ENCODE results near the gene CD46.
"Not testable (repeated sequence)": the region's sequence is repeated elsewhere in the genome, so short reads cannot be mapped to it uniquely, and the experiment has no call there.

CD46 gene
- total RNA-seq = 154 to 179 (median 170) reads per million in 3 donors

GRCh38 chr1:207751790-207752455 is at the start of gene CD46:
Gene CD46 (plus strand): TSS chr1:207752054. CDS start chr1:207752213, 159 bp downstream.
- DNase-seq = peak; percentile 86 to 91 (median 89)

GRCh38 chr1:207702317-207702716 is 49.5 kb upstream of the CD46 start:
- H3K27ac ChIP-seq (ENCODE audit: insufficient read depth, low read length, poor library complexity, severe bottlenecking) = no peak overlapping the region
- no peaks in the 10 kb centered on the region for H3K4me1 ChIP-seq (ENCODE audit: control insufficient read depth, insufficient read depth, low read length, poor library complexity, severe bottlenecking)
- no peak overlapping the region for H3K4me3 ChIP-seq (ENCODE audit: insufficient read depth, low read depth, low read length, poor library complexity, severe bottlenecking)
- DNase-seq = no peak
- no peaks in the 10 kb centered on the region for H3K36me3 ChIP-seq (ENCODE audit: control insufficient read depth, insufficient read depth, low read length)
- no peaks in the 10 kb centered on the region for H3K27me3 ChIP-seq (replicated peaks; ENCODE audit: control insufficient read depth, insufficient read depth, low read length, poor library complexity, severe bottlenecking)
- no peaks in the 10 kb centered on the region for H3K9me3 ChIP-seq (ENCODE audit: control insufficient read depth, low read length)

More at GRCh38 chr1:207751790-207752455, at the start of gene CD46:
- H3K4me3 ChIP-seq (ENCODE audit: insufficient read depth, low read depth, low read length, poor library complexity, severe bottlenecking) = peak within 1 kb of the TSS; percentile 94
- H3K4me1 ChIP-seq (ENCODE audit: control insufficient read depth, insufficient read depth, low read length, poor library complexity, severe bottlenecking) = peaks cover 25% of the 10 kb centered on the region
- H3K9me3 ChIP-seq (ENCODE audit: control insufficient read depth, low read length) = no peaks in the 10 kb centered on the region
- no peaks in the 10 kb centered on the region for H3K27me3 ChIP-seq (replicated peaks; ENCODE audit: control insufficient read depth, insufficient read depth, low read length, poor library complexity, severe bottlenecking)
- H3K36me3 ChIP-seq (ENCODE audit: control insufficient read depth, insufficient read depth, low read length) = no peaks in the 10 kb centered on the region
- peak within 1 kb of the TSS; percentile 85 for H3K27ac ChIP-seq (ENCODE audit: insufficient read depth, low read length, poor library complexity, severe bottlenecking)

DNA sequence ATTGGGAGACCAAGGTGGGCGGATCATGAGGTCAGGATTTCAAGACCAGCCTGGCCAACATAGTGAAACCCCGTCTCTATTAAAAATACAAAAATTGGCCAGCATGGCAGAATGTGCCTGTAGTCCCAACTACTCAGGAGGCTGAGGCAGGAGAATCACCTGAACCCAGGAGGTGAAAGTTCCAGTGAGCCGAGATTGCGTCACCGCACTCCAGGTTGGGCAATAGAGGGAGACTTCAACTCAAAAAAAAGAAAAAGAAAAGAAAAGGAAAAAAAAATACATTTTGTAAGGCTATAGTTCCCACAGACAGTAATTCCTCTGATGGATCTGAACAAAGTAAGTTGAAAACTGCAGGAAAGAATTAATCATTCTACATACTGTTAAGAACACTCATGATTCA is 48.1 kb upstream of the CD46 start:
- Histone ChIP-seq H3K27me3 (replicated peaks; ENCODE audit: control insufficient read depth, insufficient read depth, low read length, poor library complexity, severe bottlenecking) (no peaks in the 10 kb centered on the region), H3K27ac (ENCODE audit: insufficient read depth, low read length, poor library complexity, severe bottlenecking) (no peak overlapping the region), H3K36me3 (ENCODE audit: control insufficient read depth, insufficient read depth, low read length) (no peaks in the 10 kb centered on the region), H3K4me1 (ENCODE audit: control insufficient read depth, insufficient read depth, low read length, poor library complexity, severe bottlenecking) (no peaks in the 10 kb centered on the region), H3K4me3 (ENCODE audit: insufficient read depth, low read depth, low read length, poor library complexity, severe bottlenecking) (no peak overlapping the region), H3K9me3 (ENCODE audit: control insufficient read depth, low read length) (no peaks in the 10 kb centered on the region)
- no peak for DNase-seq

- H3K27ac ChIP-seq (ENCODE audit: insufficient read depth, low read length, poor library complexity, severe bottlenecking); H3K9me3 ChIP-seq (ENCODE audit: control insufficient read depth, low read length); H3K4me1 ChIP-seq (ENCODE audit: control insufficient read depth, insufficient read depth, low read length, poor library complexity, severe bottlenecking); H3K4me3 ChIP-seq (ENCODE audit: insufficient read depth, low read depth, low read length, poor library complexity, severe bottlenecking); H3K36me3 ChIP-seq (ENCODE audit: control insufficient read depth, insufficient read depth, low read length); H3K27me3 ChIP-seq (replicated peaks; ENCODE audit: control insufficient read depth, insufficient read depth, low read length, poor library complexity, severe bottlenecking); DNase-seq: not testable (repeated sequence)
Observed at GRCh38 chr1:207708004-207708403, 43.9 kb upstream of the CD46 start.

DNA sequence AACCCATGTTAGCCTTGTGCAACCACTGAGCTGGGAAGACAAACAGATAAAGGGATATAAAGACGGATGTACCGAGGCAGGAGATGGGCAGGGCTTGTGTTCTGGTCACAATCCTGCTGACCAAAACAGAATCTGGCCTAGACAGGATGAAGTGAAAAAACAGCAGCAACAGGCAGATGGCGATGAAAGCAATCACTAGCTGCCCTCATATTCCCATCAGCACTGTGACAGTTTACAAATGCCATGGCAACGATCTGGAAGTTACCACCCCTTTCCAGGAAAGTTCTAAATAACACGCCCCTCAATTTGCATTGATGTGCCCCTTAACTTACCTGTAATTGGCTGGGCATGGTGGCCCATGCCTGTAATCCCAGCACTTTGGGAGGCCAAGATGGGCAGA is 40.6 kb upstream of the CD46 start:
- Histone ChIP-seq H3K27ac (ENCODE audit: insufficient read depth, low read length, poor library complexity, severe bottlenecking) (no peak overlapping the region), H3K4me1 (ENCODE audit: control insufficient read depth, insufficient read depth, low read length, poor library complexity, severe bottlenecking) (no peaks in the 10 kb centered on the region), H3K4me3 (ENCODE audit: insufficient read depth, low read depth, low read length, poor library complexity, severe bottlenecking) (no peak overlapping the region), H3K27me3 (replicated peaks; ENCODE audit: control insufficient read depth, insufficient read depth, low read length, poor library complexity, severe bottlenecking) (no peaks in the 10 kb centered on the region), H3K9me3 (ENCODE audit: control insufficient read depth, low read length) (no peaks in the 10 kb centered on the region), H3K36me3 (ENCODE audit: control insufficient read depth, insufficient read depth, low read length) (no peaks in the 10 kb centered on the region)
- DNase-seq = no peak

DNA sequence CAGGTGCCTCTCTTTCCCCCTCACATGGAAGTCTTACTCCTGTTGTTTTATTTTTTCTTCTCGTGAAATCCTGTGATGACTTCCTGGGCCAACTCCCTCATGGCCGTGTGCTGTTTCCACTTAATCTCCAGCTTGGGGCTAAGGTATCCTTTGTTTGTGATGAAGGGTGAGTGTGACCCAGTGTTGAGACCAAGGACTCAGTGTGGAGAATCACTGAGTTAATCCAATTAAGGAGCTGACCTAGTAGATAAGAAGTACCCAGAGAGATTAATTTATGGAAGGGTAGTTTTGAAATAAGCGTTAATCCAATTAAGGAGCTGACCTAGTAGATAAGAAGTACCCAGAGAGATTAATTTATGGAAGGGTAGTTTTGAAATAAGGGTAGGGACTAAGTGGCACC is 39.2 kb upstream of the CD46 start:
- H3K4me1 ChIP-seq (ENCODE audit: control insufficient read depth, insufficient read depth, low read length, poor library complexity, severe bottlenecking); H3K4me3 ChIP-seq (ENCODE audit: insufficient read depth, low read depth, low read length, poor library complexity, severe bottlenecking); H3K36me3 ChIP-seq (ENCODE audit: control insufficient read depth, insufficient read depth, low read length); H3K27ac ChIP-seq (ENCODE audit: insufficient read depth, low read length, poor library complexity, severe bottlenecking); DNase-seq; H3K27me3 ChIP-seq (replicated peaks; ENCODE audit: control insufficient read depth, insufficient read depth, low read length, poor library complexity, severe bottlenecking); H3K9me3 ChIP-seq (ENCODE audit: control insufficient read depth, low read length): not testable (repeated sequence)

- Histone ChIP-seq H3K27ac (ENCODE audit: insufficient read depth, low read length, poor library complexity, severe bottlenecking) (no peak overlapping the region), H3K4me1 (ENCODE audit: control insufficient read depth, insufficient read depth, low read length, poor library complexity, severe bottlenecking) (no peaks in the 10 kb centered on the region), H3K36me3 (ENCODE audit: control insufficient read depth, insufficient read depth, low read length) (no peaks in the 10 kb centered on the region), H3K9me3 (ENCODE audit: control insufficient read depth, low read length) (no peaks in the 10 kb centered on the region), H3K4me3 (ENCODE audit: insufficient read depth, low read depth, low read length, poor library complexity, severe bottlenecking) (no peak overlapping the region), H3K27me3 (replicated peaks; ENCODE audit: control insufficient read depth, insufficient read depth, low read length, poor library complexity, severe bottlenecking) (no peaks in the 10 kb centered on the region)
- no peak for DNase-seq
Observed at GRCh38 chr1:207713529-207713928, 38.3 kb upstream of the CD46 start.

- H3K4me3 ChIP-seq (ENCODE audit: insufficient read depth, low read depth, low read length, poor library complexity, severe bottlenecking) = no peak overlapping the region
- H3K27ac ChIP-seq (ENCODE audit: insufficient read depth, low read length, poor library complexity, severe bottlenecking) = no peak overlapping the region
- no peaks in the 10 kb centered on the region for H3K27me3 ChIP-seq (replicated peaks; ENCODE audit: control insufficient read depth, insufficient read depth, low read length, poor library complexity, severe bottlenecking)
- H3K4me1 ChIP-seq (ENCODE audit: control insufficient read depth, insufficient read depth, low read length, poor library complexity, severe bottlenecking) = no peaks in the 10 kb centered on the region
- H3K36me3 ChIP-seq (ENCODE audit: control insufficient read depth, insufficient read depth, low read length) = no peaks in the 10 kb centered on the region
- no peak for DNase-seq
- no peaks in the 10 kb centered on the region for H3K9me3 ChIP-seq (ENCODE audit: control insufficient read depth, low read length)
Observed at GRCh38 chr1:207719234-207719633, 32.6 kb upstream of the CD46 start.

GRCh38 chr1:207728200-207728858 is 23.5 kb upstream of the CD46 start:
- not testable (repeated sequence) for H3K4me3 ChIP-seq (ENCODE audit: insufficient read depth, low read depth, low read length, poor library complexity, severe bottlenecking); H3K36me3 ChIP-seq (ENCODE audit: control insufficient read depth, insufficient read depth, low read length); H3K4me1 ChIP-seq (ENCODE audit: control insufficient read depth, insufficient read depth, low read length, poor library complexity, severe bottlenecking); H3K9me3 ChIP-seq (ENCODE audit: control insufficient read depth, low read length); H3K27ac ChIP-seq (ENCODE audit: insufficient read depth, low read length, poor library complexity, severe bottlenecking); DNase-seq; H3K27me3 ChIP-seq (replicated peaks; ENCODE audit: control insufficient read depth, insufficient read depth, low read length, poor library complexity, severe bottlenecking)

- not testable (repeated sequence) for H3K27me3 ChIP-seq (replicated peaks; ENCODE audit: control insufficient read depth, insufficient read depth, low read length, poor library complexity, severe bottlenecking); DNase-seq; H3K4me1 ChIP-seq (ENCODE audit: control insufficient read depth, insufficient read depth, low read length, poor library complexity, severe bottlenecking); H3K4me3 ChIP-seq (ENCODE audit: insufficient read depth, low read depth, low read length, poor library complexity, severe bottlenecking); H3K27ac ChIP-seq (ENCODE audit: insufficient read depth, low read length, poor library complexity, severe bottlenecking); H3K9me3 ChIP-seq (ENCODE audit: control insufficient read depth, low read length); H3K36me3 ChIP-seq (ENCODE audit: control insufficient read depth, insufficient read depth, low read length)
Observed at GRCh38 chr1:207737503-207738157, 14.2 kb upstream of the CD46 start.
